ENCODE data around the gene SMOC2. TPM values are rescaled to one million over a fixed set of nuclear protein-coding genes. Genes with fewer than 3 reads are reported as not detected.

Gene SMOC2
- total and polyA plus RNA-seq, 2 of the 13 experiments (the other 11 are each of a cell fraction or from before 2014, with no cell fraction given), result not detected

DNA sequence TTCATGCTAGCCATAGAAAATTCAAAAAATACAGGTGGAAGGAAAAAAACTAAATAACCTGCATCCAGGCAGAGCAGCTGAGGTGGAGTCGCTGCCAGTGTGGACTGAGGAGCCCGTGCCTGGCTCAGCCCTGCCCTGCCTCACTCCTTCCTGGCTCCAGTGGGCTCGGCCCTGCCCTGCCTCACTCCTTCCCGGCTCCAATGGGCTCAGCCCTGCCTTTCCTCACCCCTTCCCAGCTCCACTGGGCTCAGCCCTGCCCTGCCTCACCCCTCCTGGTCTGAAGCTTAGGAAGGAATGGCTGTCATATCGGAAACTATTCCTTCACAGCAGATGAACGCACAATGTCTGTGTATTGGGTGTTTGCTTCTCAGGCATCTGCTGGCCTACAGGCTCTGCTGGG lies 142.1 kb downstream of the SMOC2 start:
- WGBS (ENCODE audit: low lambda C conversion rate), result 21% methylated on average over 6 of the region's 6 CpGs

GRCh38 chr6:168583821-168584220 lies 142.8 kb downstream of the SMOC2 start:
- FAIRE-seq (no peak), ATAC-seq (no peak), DNase-seq (ENCODE audit: low spot score) (no peak)
- H3K4me1 ChIP-seq (ENCODE audit: insufficient read depth, low read length), result no peaks in the 10 kb centered on the region
- intact Hi-C loops (cut with micrococcal nuclease; ENCODE audit: unreplicated experiment), result no loop called here
- H3K4me2 ChIP-seq (ENCODE audit: low read depth, low read length), result no peak overlapping the region
- no peak for TF ChIP-seq ZFP36L1 (CRISPR knock-in tag; IDR thresholded peaks at IDR 0.05)
- 0 out of 2 replicates have a peak, but pooled peaks have one; percentile 13 for TF ChIP-seq EZH2 (conservative IDR thresholded peaks at IDR 0.05; ENCODE audit: low read depth, low read length)
- H4K20me1 ChIP-seq (ENCODE audit: insufficient read depth, low read length), result no peaks in the 10 kb centered on the region
- no peak overlapping the region for H3K4me3 ChIP-seq (replicated peaks in 1 of 3; ENCODE audit: insufficient read depth in 1 of 3, low read depth in 2 of 3, low read length in 3 of 3)
- H3K27me3 ChIP-seq (ENCODE audit: control insufficient read depth in 1 of 2, insufficient read depth in 2 of 2, low read length in 2 of 2), result peaks cover 18 to 81% of the 10 kb centered on the region in 2 experiments
- CTCF ChIA-PET (ENCODE audit: low intra/inter-chr PET ratio, low total read pairs), result no interaction called here
- H3K27ac ChIP-seq (ENCODE audit: extremely low read length, insufficient read depth, low read length), result no peak overlapping the region
- in situ Hi-C loops (cut with HindIII; ENCODE audit: extremely low pct_ligation_motif_present, low pct_unique_long_range_greater_than_20kb), result no loop called here
- no peaks in the 10 kb centered on the region for H3K9me3 ChIP-seq (ENCODE audit: low read length)
- no peaks in the 10 kb centered on the region for H3K79me2 ChIP-seq (ENCODE audit: insufficient read depth, low read length)
- no peaks in the 10 kb centered on the region for H3K36me3 ChIP-seq (replicated peaks in 1 of 2; ENCODE audit: control insufficient read depth in 1 of 2, insufficient read depth in 2 of 2, low read length in 2 of 2)
- WGBS (ENCODE audit: low lambda C conversion rate), result 8% methylated on average over 9 of the region's 9 CpGs
- no TSS peak for BruUV-seq (replicated peaks)
- no peak overlapping the region for H3K9ac ChIP-seq (ENCODE audit: insufficient read depth, low read depth, low read length)
- H2AFZ ChIP-seq (ENCODE audit: low read length), result no peak overlapping the region
- POLR2A ChIA-PET, result no interaction called here

More for the DNA sequence above, 142.1 kb downstream of the SMOC2 start:
- Histone ChIP-seq H4K20me1 (ENCODE audit: insufficient read depth, low read length) (no peaks in the 10 kb centered on the region), H3K4me3 (replicated peaks in 1 of 3; ENCODE audit: insufficient read depth in 1 of 3, low read depth in 2 of 3, low read length in 3 of 3) (no peak overlapping the region), H3K9me3 (ENCODE audit: low read length) (no peaks in the 10 kb centered on the region), H3K27me3 (ENCODE audit: control insufficient read depth in 1 of 2, insufficient read depth in 2 of 2, low read length in 2 of 2) (peaks cover 16 to 83% of the 10 kb centered on the region in 2 experiments), H3K9ac (ENCODE audit: insufficient read depth, low read depth, low read length) (no peak overlapping the region), H3K4me2 (ENCODE audit: low read depth, low read length) (no peak overlapping the region), H3K79me2 (ENCODE audit: insufficient read depth, low read length) (no peaks in the 10 kb centered on the region), H2AFZ (ENCODE audit: low read length) (no peak overlapping the region), H3K4me1 (ENCODE audit: insufficient read depth, low read length) (no peaks in the 10 kb centered on the region), H3K27ac (ENCODE audit: extremely low read length, insufficient read depth, low read length) (no peak overlapping the region), H3K36me3 (replicated peaks in 1 of 2; ENCODE audit: control insufficient read depth in 1 of 2, insufficient read depth in 2 of 2, low read length in 2 of 2) (no peaks in the 10 kb centered on the region)
- CTCF ChIA-PET (ENCODE audit: low intra/inter-chr PET ratio, low total read pairs), result no interaction called here
- BruUV-seq (replicated peaks), result no TSS peak
- no peak for ATAC-seq
- POLR2A ChIA-PET, result no interaction called here
- no peak for TF ChIP-seq ZBTB42 (CRISPR knock-in tag; IDR thresholded peaks at IDR 0.05)
- TF ChIP-seq EZH2 (conservative IDR thresholded peaks at IDR 0.05; ENCODE audit: low read depth, low read length), result peak; percentile 24; the same call in 1 of the 2 replicates
- in situ Hi-C loops (cut with HindIII; ENCODE audit: extremely low pct_ligation_motif_present, low pct_unique_long_range_greater_than_20kb) (no loop called here), intact Hi-C loops (cut with micrococcal nuclease; ENCODE audit: unreplicated experiment) (no loop called here)
- no peak for DNase-seq (ENCODE audit: low spot score)
- no peak for FAIRE-seq

Measured in HepG2 (cell line).